GM12865 (cell line): ENCODE data around the gene FBN3.

ENCODE experiments used
- DNase-seq: peaks from one replicate; pipeline ENCODE4 v3.0.0; 2010; ENCODE audit warnings: low read depth
- H3K4me3 ChIP-seq: 2 replicates; pipeline ENCODE4 v1.5.1; 2011; ENCODE audit warnings: mild to moderate bottlenecking, low read depth, low read length, control low read depth
- TF ChIP-seq, protein P1 (sequence below): IDR thresholded peaks from 2 replicates; pipeline ENCODE4 v1.5.1; 2011; ENCODE audit warnings: low read length, control low read depth, low read depth, inconsistent platforms; ENCODE audit not compliant: insufficient read depth; ENCODE audit errors: missing control alignments

FBN3 gene

DNA sequence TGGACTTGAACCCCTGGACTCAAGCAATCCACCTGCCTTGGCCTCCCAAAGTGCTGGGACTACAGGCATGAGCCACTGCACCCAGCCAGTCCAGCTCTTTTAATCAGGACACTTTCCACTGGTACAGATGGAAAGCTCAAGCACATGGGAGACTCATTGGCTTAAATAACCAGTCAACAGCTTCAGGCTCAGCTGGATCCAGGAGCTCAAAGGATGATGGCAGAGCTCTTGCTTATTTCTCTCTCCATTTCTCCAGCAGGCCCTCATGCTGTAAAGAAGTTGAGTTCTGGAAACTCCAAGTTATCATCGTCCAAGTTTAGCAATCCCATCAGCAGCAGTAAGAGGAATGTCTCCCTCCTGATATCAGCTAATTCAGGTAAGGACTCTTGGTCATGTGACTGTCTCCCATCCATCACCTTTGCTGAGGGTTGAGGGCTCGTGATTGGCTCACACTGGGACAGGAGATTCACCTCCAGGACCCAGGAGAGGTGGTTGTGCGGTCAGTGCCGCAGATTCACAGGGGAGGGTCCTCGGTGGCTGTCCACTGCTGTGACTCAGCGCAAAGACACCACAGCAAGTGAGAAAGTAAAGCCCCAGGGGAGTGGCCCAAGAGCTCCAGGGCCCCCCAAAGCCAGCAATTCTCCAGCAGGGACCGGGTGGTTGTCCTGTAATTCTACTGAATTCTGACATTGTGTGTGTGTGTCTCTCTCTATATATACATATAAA, 91.7 kb downstream of the FBN3 start:
- DNase-seq: no peak
- H3K4me3 ChIP-seq: no peak overlapping the region
- TF ChIP-seq, protein P1, sequence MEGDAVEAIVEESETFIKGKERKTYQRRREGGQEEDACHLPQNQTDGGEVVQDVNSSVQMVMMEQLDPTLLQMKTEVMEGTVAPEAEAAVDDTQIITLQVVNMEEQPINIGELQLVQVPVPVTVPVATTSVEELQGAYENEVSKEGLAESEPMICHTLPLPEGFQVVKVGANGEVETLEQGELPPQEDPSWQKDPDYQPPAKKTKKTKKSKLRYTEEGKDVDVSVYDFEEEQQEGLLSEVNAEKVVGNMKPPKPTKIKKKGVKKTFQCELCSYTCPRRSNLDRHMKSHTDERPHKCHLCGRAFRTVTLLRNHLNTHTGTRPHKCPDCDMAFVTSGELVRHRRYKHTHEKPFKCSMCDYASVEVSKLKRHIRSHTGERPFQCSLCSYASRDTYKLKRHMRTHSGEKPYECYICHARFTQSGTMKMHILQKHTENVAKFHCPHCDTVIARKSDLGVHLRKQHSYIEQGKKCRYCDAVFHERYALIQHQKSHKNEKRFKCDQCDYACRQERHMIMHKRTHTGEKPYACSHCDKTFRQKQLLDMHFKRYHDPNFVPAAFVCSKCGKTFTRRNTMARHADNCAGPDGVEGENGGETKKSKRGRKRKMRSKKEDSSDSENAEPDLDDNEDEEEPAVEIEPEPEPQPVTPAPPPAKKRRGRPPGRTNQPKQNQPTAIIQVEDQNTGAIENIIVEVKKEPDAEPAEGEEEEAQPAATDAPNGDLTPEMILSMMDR: no peak

DNA sequence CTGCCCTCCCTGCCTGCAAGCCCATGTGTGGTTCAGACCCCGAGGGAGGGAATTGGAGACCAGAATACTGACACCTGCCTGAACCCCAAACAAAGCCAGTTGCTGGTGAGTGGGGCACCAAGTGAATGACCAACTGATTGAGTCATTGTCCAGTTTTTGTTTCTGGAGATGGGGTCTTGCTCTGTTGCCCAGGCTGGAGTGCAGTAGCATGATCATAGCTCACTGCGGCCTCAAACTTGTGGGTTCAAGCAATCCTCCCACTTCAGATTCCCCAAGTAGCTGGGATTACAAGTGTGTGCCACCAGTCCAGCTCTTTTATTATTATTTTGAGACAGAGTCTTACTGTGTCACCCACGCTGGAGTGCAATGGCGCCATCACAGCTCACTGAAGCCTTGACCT, 92.9 kb downstream of the FBN3 start:
- TF ChIP-seq, protein P1: no peak
- no peak overlapping the region for H3K4me3 ChIP-seq
- DNase-seq: no peak

DNA sequence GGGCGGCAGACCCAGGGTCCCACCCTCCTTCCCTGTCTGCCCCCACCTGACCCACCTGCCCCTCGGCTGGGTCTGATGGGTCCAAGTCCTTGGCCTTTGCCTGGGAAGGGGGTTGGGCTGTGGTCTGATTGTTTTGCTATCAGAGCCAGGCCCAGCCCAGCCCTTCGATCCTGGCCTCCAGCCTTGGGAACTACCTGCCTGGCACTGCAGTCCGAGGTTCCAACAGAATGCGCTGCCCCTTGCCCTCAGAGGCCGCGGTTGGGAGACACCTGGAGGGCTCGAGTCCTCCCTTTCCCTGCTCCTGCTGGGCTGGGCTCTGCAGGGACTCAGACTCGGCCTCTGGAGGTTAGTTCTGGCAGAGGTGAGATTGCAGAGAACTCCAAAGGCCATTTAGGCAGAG, 95.2 kb downstream of the FBN3 start:
- DNase-seq: no peak
- H3K4me3 ChIP-seq: no peak overlapping the region
- TF ChIP-seq, protein P1: no peak

DNA sequence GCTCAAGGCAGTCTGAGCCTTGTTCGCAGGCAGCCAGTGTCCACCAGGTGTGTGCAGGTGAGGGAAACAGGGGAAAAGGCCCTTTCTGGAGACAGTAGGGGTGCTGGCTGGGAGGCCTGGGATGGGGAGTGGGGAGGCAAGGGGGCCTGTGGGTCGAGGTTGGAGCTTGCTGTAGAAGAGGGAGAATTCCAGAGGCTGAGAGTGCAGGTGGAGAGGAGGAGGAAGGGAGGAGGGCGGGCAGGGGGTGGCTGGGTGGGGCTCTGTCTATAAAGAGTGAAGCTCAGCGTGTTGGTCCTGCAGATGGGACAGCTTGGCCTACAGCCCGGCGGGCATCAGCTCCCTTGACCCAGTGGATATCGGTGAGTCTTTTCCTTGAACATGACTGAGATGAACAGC, 96.9 kb downstream of the FBN3 start, which contains the start of gene CCL25:
CCL25 (plus strand) TSS at position 297 of the 396 bp plus-strand sequence. CDS start 290 bp downstream, outside the sequence.
- no peak for DNase-seq
- H3K4me3 ChIP-seq: peak within 1 kb of the TSS; percentile 27
- TF ChIP-seq, protein P1: no peak

DNA sequence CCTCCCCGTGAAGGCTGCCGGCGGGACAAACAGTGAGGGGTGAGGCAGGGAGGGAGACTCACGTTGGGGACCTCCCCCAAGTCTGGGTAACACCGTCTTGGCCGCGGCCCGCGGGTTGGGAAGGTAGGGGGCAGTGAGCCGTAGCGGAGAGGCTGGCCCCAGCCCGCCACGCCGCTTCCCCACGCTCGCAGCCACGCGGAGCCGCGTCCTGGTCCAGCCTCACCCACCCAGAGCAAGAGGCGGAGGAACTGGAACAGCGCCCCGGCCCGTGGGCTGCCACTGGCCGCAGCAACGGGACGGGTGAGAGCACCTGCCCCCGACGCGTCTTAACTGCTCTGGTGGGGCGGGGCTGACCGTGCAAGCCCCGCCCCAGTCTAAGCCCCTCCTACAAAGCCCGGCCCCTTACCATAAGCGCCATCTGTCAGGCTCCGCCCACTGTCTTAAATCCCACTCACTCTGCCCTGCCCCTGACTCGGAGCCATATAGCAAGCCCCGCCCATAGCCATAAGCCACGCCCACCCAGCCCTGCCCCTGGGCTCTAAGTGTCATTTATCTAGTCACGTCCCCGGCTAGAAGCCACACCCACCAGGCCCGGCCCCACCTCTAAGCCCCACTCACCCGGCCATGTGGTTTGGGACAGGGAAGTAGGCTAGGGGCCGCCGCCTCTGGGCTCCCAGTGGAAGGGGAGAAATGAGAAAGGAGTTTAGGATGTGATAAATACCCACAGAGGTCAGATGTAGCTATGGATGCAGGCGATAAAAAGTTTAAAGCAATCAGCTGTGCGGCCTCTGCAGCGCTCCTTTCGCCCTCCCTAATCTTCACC, 98.9 kb downstream of the FBN3 start:
- TF ChIP-seq, protein P1: no peak
- H3K4me3 ChIP-seq: peak overlapping the region; percentile 58
- DNase-seq: peak; percentile 99

DNA sequence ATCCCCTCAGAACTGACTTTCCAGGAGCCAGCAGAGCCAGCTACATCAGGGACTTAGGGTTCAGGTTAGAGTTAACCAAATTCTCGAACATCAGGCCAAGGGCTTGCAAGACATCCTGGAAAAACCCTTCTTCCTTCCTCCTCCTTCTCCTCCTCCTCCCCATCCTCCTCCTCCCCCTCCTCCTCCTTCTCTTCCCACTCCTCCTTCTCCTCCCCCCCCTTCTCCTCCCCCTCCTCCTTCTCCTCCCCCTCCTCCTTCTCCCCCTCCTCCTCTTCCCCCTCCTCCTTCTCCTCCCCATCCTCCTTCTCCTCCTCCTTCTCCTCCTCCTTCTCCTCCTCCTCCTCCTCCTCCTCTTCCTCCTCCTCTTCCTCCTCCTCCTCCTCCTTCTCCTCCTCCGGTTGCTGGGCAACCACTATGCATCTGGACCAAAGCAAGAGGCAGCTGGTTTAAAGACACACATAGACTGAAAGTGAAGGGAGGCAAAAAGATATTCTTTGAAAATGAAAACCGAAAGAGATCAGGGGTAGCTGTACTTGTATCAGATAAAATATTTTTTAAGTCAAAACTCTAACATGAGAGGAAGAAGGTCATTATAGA, 102.7 kb downstream of the FBN3 start:
- DNase-seq: peak; percentile 80
- H3K4me3 ChIP-seq: no peak overlapping the region

More for the DNA sequence above, 102.7 kb downstream of the FBN3 start:
- TF ChIP-seq, protein P1: no peak
